Transverse colon (tissue), 4 donors: Measurements from ENCODE around the gene MEX3B.

ENCODE experiments used
- EP300 ChIP-seq: sonication (generic); formaldehyde crosslinking; IDR thresholded peaks from one replicate; pipeline ENCODE4 v1.6.1; 2017; ENCODE audit warnings: antibody characterized with exemption, low read depth
- POLR2A ChIP-seq: fragments of 450-650 bp; IDR thresholded peaks from one replicate; pipeline ENCODE4 v1.6.1; 2016; ENCODE audit warnings: antibody characterized with exemption, mild to moderate bottlenecking, moderate library complexity
- POLR2AphosphoS5 ChIP-seq, 3 donors: sonication (generic); formaldehyde crosslinking; IDR thresholded peaks; one replicate each; pipeline ENCODE4 v1.6.1; 2016; ENCODE audit warnings: antibody characterized with exemption in 3 of 3
- TF ChIP-seq, protein P1 (sequence below), 5 experiments: fragments of 200-600 bp in 3 of 5; fragments of 450-650 bp in 2 of 5; sonication (generic) in 3 of 5; IDR thresholded peaks; 1 replicate in 2 of 5; 2 replicates in 3 of 5; pipeline ENCODE4 v1.5.1; 2016 to 2017; ENCODE audit warnings: antibody characterized with exemption in 5 of 5, inconsistent platforms in 3 of 5, mild to moderate bottlenecking in 2 of 5, moderate library complexity in 1 of 5

DNA sequence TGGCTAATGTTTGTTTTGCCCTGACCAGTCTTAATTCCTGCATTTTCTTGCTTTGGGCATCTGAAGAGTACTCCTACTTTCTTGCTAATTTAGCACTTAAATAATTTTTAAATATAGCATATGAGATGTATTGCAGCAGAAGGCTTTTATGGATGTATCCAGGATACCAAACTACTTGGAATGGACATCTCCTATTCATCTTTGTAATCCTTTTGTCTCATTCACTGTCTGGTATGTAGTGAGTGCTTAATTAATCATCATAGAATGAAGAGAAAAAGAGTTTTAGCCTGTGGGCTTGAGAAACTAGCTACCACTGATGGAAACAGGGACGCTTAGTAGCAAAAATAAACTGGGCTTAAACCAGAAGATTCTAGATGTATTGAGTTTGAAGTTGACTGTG is 40.6 kb downstream of the MEX3B start:
- TF ChIP-seq, protein P1, sequence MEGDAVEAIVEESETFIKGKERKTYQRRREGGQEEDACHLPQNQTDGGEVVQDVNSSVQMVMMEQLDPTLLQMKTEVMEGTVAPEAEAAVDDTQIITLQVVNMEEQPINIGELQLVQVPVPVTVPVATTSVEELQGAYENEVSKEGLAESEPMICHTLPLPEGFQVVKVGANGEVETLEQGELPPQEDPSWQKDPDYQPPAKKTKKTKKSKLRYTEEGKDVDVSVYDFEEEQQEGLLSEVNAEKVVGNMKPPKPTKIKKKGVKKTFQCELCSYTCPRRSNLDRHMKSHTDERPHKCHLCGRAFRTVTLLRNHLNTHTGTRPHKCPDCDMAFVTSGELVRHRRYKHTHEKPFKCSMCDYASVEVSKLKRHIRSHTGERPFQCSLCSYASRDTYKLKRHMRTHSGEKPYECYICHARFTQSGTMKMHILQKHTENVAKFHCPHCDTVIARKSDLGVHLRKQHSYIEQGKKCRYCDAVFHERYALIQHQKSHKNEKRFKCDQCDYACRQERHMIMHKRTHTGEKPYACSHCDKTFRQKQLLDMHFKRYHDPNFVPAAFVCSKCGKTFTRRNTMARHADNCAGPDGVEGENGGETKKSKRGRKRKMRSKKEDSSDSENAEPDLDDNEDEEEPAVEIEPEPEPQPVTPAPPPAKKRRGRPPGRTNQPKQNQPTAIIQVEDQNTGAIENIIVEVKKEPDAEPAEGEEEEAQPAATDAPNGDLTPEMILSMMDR (IDR thresholded peaks at IDR 0.05), result no peak
- no peak for TF ChIP-seq POLR2AphosphoS5 (IDR thresholded peaks at IDR 0.05)
- TF ChIP-seq POLR2A, result no peak
- TF ChIP-seq EP300, result no peak
